C4-2B (cell line): Measurements from ENCODE around the gene INAFM2.

Experiments used
- ZFX ChIP-seq: fragments of 450-650 bp; IDR thresholded peaks from 2 replicates; pipeline ENCODE4 v1.6.1; 2017
- TF ChIP-seq, protein P1 (sequence below): fragments of 450-650 bp; conservative IDR thresholded peaks from 2 replicates; pipeline ENCODE4 v1.5.1; 2017; ENCODE audit warnings: mild to moderate bottlenecking

DNA sequence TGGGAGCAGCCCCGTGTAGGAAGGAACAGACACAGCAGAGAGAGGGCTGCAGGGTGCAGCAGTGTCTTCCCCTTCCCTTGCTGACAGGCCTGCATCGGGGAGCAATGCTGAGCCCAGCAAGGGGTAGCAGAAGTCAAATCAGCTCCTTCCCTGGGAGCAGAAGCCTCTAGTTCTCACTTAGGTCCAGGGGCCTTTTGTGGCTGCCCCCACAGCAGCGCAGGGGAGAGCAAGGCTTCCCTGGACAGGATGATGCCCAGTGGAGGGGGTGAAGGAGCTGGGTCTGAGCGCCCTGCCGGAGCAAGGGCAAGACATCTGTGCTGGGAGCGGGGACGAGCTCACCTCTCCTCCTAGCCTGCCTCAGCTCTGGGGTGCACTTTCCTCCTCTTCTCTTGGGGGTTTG is 16.6 kb upstream of the INAFM2 start:
- TF ChIP-seq, protein P1, sequence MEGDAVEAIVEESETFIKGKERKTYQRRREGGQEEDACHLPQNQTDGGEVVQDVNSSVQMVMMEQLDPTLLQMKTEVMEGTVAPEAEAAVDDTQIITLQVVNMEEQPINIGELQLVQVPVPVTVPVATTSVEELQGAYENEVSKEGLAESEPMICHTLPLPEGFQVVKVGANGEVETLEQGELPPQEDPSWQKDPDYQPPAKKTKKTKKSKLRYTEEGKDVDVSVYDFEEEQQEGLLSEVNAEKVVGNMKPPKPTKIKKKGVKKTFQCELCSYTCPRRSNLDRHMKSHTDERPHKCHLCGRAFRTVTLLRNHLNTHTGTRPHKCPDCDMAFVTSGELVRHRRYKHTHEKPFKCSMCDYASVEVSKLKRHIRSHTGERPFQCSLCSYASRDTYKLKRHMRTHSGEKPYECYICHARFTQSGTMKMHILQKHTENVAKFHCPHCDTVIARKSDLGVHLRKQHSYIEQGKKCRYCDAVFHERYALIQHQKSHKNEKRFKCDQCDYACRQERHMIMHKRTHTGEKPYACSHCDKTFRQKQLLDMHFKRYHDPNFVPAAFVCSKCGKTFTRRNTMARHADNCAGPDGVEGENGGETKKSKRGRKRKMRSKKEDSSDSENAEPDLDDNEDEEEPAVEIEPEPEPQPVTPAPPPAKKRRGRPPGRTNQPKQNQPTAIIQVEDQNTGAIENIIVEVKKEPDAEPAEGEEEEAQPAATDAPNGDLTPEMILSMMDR = no peak
- TF ChIP-seq ZFX = no peak
